Measurements from ENCODE around the gene FAF1. TPM values are rescaled to one million over a fixed set of nuclear protein-coding genes. Genes with fewer than 3 reads are reported as not detected.

FAF1 gene
- total and polyA plus RNA-seq, 4 donors: 8.6 to 45.0 (median 18.2) TPM

- H3K27me3 ChIP-seq (ENCODE audit: control insufficient read depth in 4 of 4, insufficient read depth in 4 of 4, low read length in 3 of 4): no peaks in the 10 kb centered on the region
- no peak overlapping the region for H3K4me3 ChIP-seq (ENCODE audit: low read depth in 1 of 3, low read length in 3 of 3)
- H3K9ac ChIP-seq (ENCODE audit: low read depth in 1 of 2, low read length in 2 of 2): no peak overlapping the region
- no peaks in the 10 kb centered on the region for H3K9me3 ChIP-seq (ENCODE audit: control insufficient read depth in 4 of 4, low read length in 3 of 4)
- no peak for DNase-seq (ENCODE audit: low spot score)
- TF ChIP-seq FOXA2 (IDR thresholded peaks at IDR 0.05) (no peak), GABPA (IDR thresholded peaks at IDR 0.05 in 1 of 2, conservative IDR thresholded peaks at IDR 0.05 in 1 of 2) (no peak)
- no peaks in the 10 kb centered on the region for H3K4me1 ChIP-seq (ENCODE audit: control insufficient read depth in 4 of 4, insufficient read depth in 4 of 4, low read length in 3 of 4)
- H3K36me3 ChIP-seq (ENCODE audit: control insufficient read depth in 4 of 4, insufficient read depth in 3 of 4, low read depth in 1 of 4, low read length in 3 of 4): peaks cover 0 to 3% (median under 1%) of the 10 kb centered on the region in 4 donors
- no peak overlapping the region for H3K27ac ChIP-seq (ENCODE audit: low read depth in 1 of 2, low read length in 2 of 2)
Observed at GRCh38 chr1:50542362-50542761, 417.7 kb downstream of the FAF1 start.

- Histone ChIP-seq H3K9me3 (ENCODE audit: control insufficient read depth in 4 of 4, low read length in 3 of 4) (no peaks in the 10 kb centered on the region), H3K4me1 (ENCODE audit: control insufficient read depth in 4 of 4, insufficient read depth in 4 of 4, low read length in 3 of 4) (no peaks in the 10 kb centered on the region), H3K27ac (ENCODE audit: low read depth in 1 of 2, low read length in 2 of 2) (no peak overlapping the region), H3K27me3 (ENCODE audit: control insufficient read depth in 4 of 4, insufficient read depth in 4 of 4, low read length in 3 of 4) (no peaks in the 10 kb centered on the region), H3K36me3 (ENCODE audit: control insufficient read depth in 4 of 4, insufficient read depth in 3 of 4, low read depth in 1 of 4, low read length in 3 of 4) (no peaks in the 10 kb centered on the region), H3K4me3 (ENCODE audit: low read depth in 1 of 3, low read length in 3 of 3) (no peak overlapping the region), H3K9ac (ENCODE audit: low read depth in 1 of 2, low read length in 2 of 2) (no peak overlapping the region)
- no peak for TF ChIP-seq HNF4A (conservative IDR thresholded peaks at IDR 0.05)
- TF ChIP-seq RXRA (IDR thresholded peaks at IDR 0.05): no peak
- no peak for TF ChIP-seq NR2F2 (IDR thresholded peaks at IDR 0.05)
- WGBS: 92% methylated on average over 1 of the region's 1 CpG
- no peak for DNase-seq (ENCODE audit: low spot score)
Observed at GRCh38 chr1:50538476-50538875, 421.6 kb downstream of the FAF1 start.

GRCh38 chr1:50531601-50532000, 428.5 kb downstream of the FAF1 start:
- no peaks in the 10 kb centered on the region for H3K27me3 ChIP-seq (ENCODE audit: control insufficient read depth in 4 of 4, insufficient read depth in 4 of 4, low read length in 3 of 4)
- H3K27ac ChIP-seq (ENCODE audit: low read depth in 1 of 2, low read length in 2 of 2): no peak overlapping the region
- WGBS: 93% methylated on average over 1 of the region's 1 CpG
- no peak for DNase-seq (ENCODE audit: low spot score)
- H3K9me3 ChIP-seq (ENCODE audit: control insufficient read depth in 4 of 4, low read length in 3 of 4): no peaks in the 10 kb centered on the region
- TF ChIP-seq EGR1 (IDR thresholded peaks at IDR 0.05; ENCODE audit: low read depth in 2 of 2) (no peak), ATF3 (IDR thresholded peaks at IDR 0.05) (no peak), JUND (IDR thresholded peaks at IDR 0.05) (no peak), TAF1 (conservative IDR thresholded peaks at IDR 0.05) (no peak), HNF4A (conservative IDR thresholded peaks at IDR 0.05) (no peak), ZBTB33 (IDR thresholded peaks at IDR 0.05) (no peak), CTCF (IDR thresholded peaks at IDR 0.05; ENCODE audit: low read depth, low read length, missing input control) (no peak)
- no peak overlapping the region for H3K9ac ChIP-seq (ENCODE audit: low read depth in 1 of 2, low read length in 2 of 2)
- H3K4me3 ChIP-seq (ENCODE audit: low read depth in 1 of 3, low read length in 3 of 3): no peak overlapping the region
- peaks cover 5 to 11% (median 8%) of the 10 kb centered on the region in 4 donors for H3K4me1 ChIP-seq (ENCODE audit: control insufficient read depth in 4 of 4, insufficient read depth in 4 of 4, low read length in 3 of 4)
- no peaks in the 10 kb centered on the region for H3K36me3 ChIP-seq (ENCODE audit: control insufficient read depth in 4 of 4, insufficient read depth in 3 of 4, low read depth in 1 of 4, low read length in 3 of 4)

Measured in liver (tissue), 9 donors.